Pancreas (tissue), 10 donors: Measurements from ENCODE around the gene ANXA4. TPM values are rescaled to one million over a fixed set of nuclear protein-coding genes. Genes with fewer than 3 reads are reported as not detected.

Experiments used
- ATAC-seq, 4 donors: fragments of 200-7000 bp; cut with Tn5 transposase; one replicate each; pipeline versions ENCODE4 v1.8.0 to v1.9.1; 2020; ENCODE audit warnings: mild to moderate bottlenecking in 4 of 4, moderate library complexity in 4 of 4
- DNase-seq, 6 donors: peaks; one replicate each; pipeline ENCODE4 v3.0.0-alpha.2; 2020
- FAIRE-seq: peaks from 2 replicates; lab custom pipeline; 2012; peaks lifted over from hg19 to GRCh38; lab: Jason Lieb, UNC
- H3K27ac ChIP-seq, 4 donors: fragments of 200-600 bp; sonication (generic); 1 replicate in 3 of 4; 2 replicates in 1 of 4; pipeline versions ENCODE4 v1.5.0 to v1.8.0; 2020
- H3K27me3 ChIP-seq, 4 donors: fragments of 200-600 bp; one replicate each; pipeline ENCODE4 v1.8.0; 2021
- H3K36me3 ChIP-seq, 3 donors: fragments of 200-600 bp; sonication (generic) in 1 of 3; one replicate each; pipeline versions ENCODE4 v1.5.0 to v1.8.0; 2020 to 2021
- H3K4me1 ChIP-seq, 3 donors: fragments of 200-600 bp; one replicate each; pipeline ENCODE4 v1.8.0; 2021
- H3K4me3 ChIP-seq, 4 donors: fragments of 200-600 bp; sonication (generic) in 2 of 4; one replicate each; pipeline versions ENCODE4 v1.5.0 to v1.8.0; 2020 to 2021
- H3K9me3 ChIP-seq, 4 donors: fragments of 200-600 bp; one replicate each; pipeline ENCODE4 v1.8.0; 2021
- CTCF ChIP-seq, 4 donors: fragments of 200-600 bp; sonication (generic) in 3 of 4; IDR thresholded peaks; one replicate each; pipeline versions ENCODE4 v1.5.0 to v1.8.0; 2021; ENCODE audit warnings: antibody characterized with exemption in 4 of 4
- WGBS, 2 donors: extraction: QIAGEN DNeasy Blood & Tissue Kit; methylation state at CpG; one replicate each; pipeline ENCODE4 v1.1.7; 2013; 5-methylcytosine and 5-hydroxymethylcytosine counted together
- intact Hi-C, 3 donors: fragments of 100-400 bp; cut with DNase I; formaldehyde crosslinking; loops; one replicate each; pipeline versions ENCODE4 v1.11.1 to v1.14.2; 2022
- polyA plus RNA-seq, 2 donors: library from polyadenylated mRNA; stranded (reverse); fragments of 200-250 nt; gene quantifications; one replicate each; pipeline ENCODE4 v1.2.3, GENCODE V29; 2013
- total RNA-seq, 6 donors: library from RNA; stranded (reverse); fragmentation: NEBNext Ultra II Directional in 4 of 6; extraction: Animal tissue kit (Norgen Biotek cat#: 25700) in 4 of 6; gene quantifications; one replicate each; pipeline versions ENCODE4 v1.2.1 to v1.2.4, GENCODE V29; 2021 to 2023
- donor health status: healthy with polysubstance abuse.
- donor health status: DM: no; HTN: no; CAD: no; lungs with moderate emphysema.
- donor health status: DM: no; HTN: no; CAD: no.
- donor health status: control.
- donor health status: control.
- donor health status: Bipolar disorder and iron deficiency.
- donor health status: DM: yes; HTN: yes; CAD: no.
- donor health status: DM: no; HTN: no; CAD: no.
- donor health status: DM: no; HTN: no; CAD: no.
- donor health status: DM: yes; HTN: yes; CAD: no.

ANXA4 gene
- total and polyA plus RNA-seq, 8 donors = 215 to 762 (median 463) TPM

DNA sequence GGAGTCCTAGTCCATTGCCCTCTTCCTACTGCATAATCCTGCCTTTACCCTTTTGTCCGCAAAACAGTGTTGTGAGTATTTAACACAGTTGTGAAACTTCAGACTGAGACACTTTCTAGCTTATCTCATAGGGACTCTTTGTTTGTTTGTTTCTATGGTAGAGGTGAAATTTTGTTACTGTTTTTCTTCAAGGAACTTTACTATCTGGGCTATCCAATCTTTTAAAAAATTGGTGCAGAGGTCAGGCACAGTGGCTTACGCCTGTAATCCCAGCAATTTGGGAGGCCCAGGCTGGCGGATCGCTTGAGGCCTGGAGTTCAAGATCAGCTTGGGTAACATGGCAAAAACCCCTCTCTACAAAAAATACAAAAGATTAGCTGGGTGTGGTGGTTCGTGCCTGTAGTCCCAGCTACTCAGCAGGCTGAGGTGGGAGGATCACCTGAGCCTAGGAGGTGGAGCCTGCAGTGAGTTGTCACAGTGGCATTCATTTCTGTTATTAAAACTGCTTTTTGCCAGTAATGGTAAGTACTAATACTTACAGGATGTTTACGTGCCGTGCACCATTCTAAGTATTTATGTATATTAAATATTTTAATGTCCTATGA, 106.4 kb downstream of the ANXA4 start:
- no peak for ATAC-seq
- Histone ChIP-seq H3K27ac (no peak overlapping the region), H3K27me3 (no peaks in the 10 kb centered on the region), H3K4me3 (no peak overlapping the region), H3K9me3 (no peaks in the 10 kb centered on the region), H3K36me3 (peaks cover 4 to 9% (median 7%) of the 10 kb centered on the region in 3 donors), H3K4me1 (peaks cover 0 to 4% (median 0%) of the 10 kb centered on the region in 3 donors)
- intact Hi-C loops = no loop called here
- FAIRE-seq = no peak
- TF ChIP-seq CTCF (IDR thresholded peaks at IDR 0.05) = no peak
- no peak for DNase-seq
- WGBS, 2 donors = 93% methylated on average over 7 of the region's 7 CpGs

- no peaks in the 10 kb centered on the region for H3K9me3 ChIP-seq
- intact Hi-C loops = no loop called here
- ATAC-seq = no peak
- DNase-seq = no peak
- no peak overlapping the region for H3K27ac ChIP-seq
- no peak for FAIRE-seq
- H3K27me3 ChIP-seq = no peaks in the 10 kb centered on the region
- H3K4me1 ChIP-seq = peaks cover 0 to 1% (median 0%) of the 10 kb centered on the region in 3 donors
- no peak for TF ChIP-seq CTCF (IDR thresholded peaks at IDR 0.05)
- WGBS, 2 donors = 94 to 98% methylated on average over 2 of the region's 2 CpGs
- H3K36me3 ChIP-seq = no peaks in the 10 kb centered on the region
- H3K4me3 ChIP-seq = no peak overlapping the region
Observed at GRCh38 chr2:69858261-69858660, 116.3 kb downstream of the ANXA4 start.

GRCh38 chr2:69863298-69863697, 121.4 kb downstream of the ANXA4 start:
- 96 to 98% methylated on average over 1 of the region's 1 CpG for WGBS, 2 donors

More at GRCh38 chr2:69863298-69863697, 121.4 kb downstream of the ANXA4 start:
- H3K4me1 ChIP-seq = no peaks in the 10 kb centered on the region
- no peak overlapping the region for H3K4me3 ChIP-seq
- no peak for TF ChIP-seq CTCF (IDR thresholded peaks at IDR 0.05)
- H3K27me3 ChIP-seq = no peaks in the 10 kb centered on the region
- intact Hi-C loops = no loop called here
- no peak overlapping the region for H3K27ac ChIP-seq
- no peaks in the 10 kb centered on the region for H3K9me3 ChIP-seq
- FAIRE-seq (no peak), ATAC-seq (no peak), DNase-seq (no peak)
- peaks cover 0 to 26% (median 8%) of the 10 kb centered on the region in 3 donors for H3K36me3 ChIP-seq

Other genes starting within 250 kb of the ANXA4 start
- gene AAK1, start 98.4 kb upstream of the ANXA4 start, total RNA-seq = 10 to 100 TPM; 26.3 to 45.1 (median 35.5) TPM
- 10 to 100 TPM; 20.6 to 27.8 TPM for gene AAK1, start 98.4 kb upstream of the ANXA4 start, polyA plus RNA-seq
- 10 to 100 TPM in 2 of 6 donors, 1 to 10 TPM in 4; 9.2 to 15.4 (median 9.4) TPM for gene GMCL1, start 87.5 kb downstream of the ANXA4 start, total RNA-seq
- gene GMCL1, start 87.5 kb downstream of the ANXA4 start, polyA plus RNA-seq = 10 to 100 TPM in 1 of 2 donors, 1 to 10 TPM in 1; 7.6 to 12.9 TPM
- 10 to 100 TPM in 3 of 6 donors, 1 to 10 TPM in 3; 8.3 to 18.5 (median 12.1) TPM for gene SNRNP27, start 151.8 kb downstream of the ANXA4 start, total RNA-seq
- gene SNRNP27, start 151.8 kb downstream of the ANXA4 start, polyA plus RNA-seq = 10 to 100 TPM; 11.2 to 27.9 TPM
- 1 to 10 TPM; 2.4 to 8.6 (median 5.7) TPM for gene MXD1, start 173.0 kb downstream of the ANXA4 start, total RNA-seq
- gene MXD1, start 173.0 kb downstream of the ANXA4 start, polyA plus RNA-seq = 1 to 10 TPM; 1.5 to 2.8 TPM
- under 1 TPM; 0.12 to 0.44 (median 0.17) TPM for gene ASPRV1, start 219.5 kb downstream of the ANXA4 start, total RNA-seq
- 1 to 10 TPM in 1 of 2 donors, under 1 TPM in 1; 0.80 to 1.2 TPM for gene ASPRV1, start 219.5 kb downstream of the ANXA4 start, polyA plus RNA-seq